Measurements from ENCODE around the gene ENTHD1.
"Not testable (repeated sequence)": the region's sequence is repeated elsewhere in the genome, so short reads cannot be mapped to it uniquely, and the experiment has no call there.

ENTHD1 gene

DNA sequence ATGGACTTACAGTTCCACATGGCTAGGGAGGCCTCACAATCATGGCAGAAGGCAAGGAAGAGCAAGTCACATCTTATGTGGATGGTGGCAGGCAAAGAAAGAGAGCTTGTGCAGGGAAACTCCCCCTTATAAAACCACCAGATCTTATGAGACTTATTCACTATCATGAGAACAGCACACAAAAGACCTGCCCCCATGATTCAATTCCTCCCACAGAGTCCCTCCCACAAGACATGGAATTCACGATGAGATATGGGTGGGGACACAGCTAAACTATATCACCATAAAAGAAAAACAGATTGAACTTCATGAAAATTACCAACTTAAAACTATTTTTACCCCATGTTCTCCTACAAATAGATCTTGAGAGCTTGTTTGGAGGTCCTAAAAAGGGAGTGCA is 19.6 kb downstream of the ENTHD1 start:
- TF ChIP-seq HDGF (IDR thresholded peaks at IDR 0.05; ENCODE audit: borderline replicate concordance) (no peak), ZNF384 (IDR thresholded peaks at IDR 0.05) (no peak), FOXM1 (IDR thresholded peaks at IDR 0.05; ENCODE audit: borderline replicate concordance) (no peak), SUZ12 (IDR thresholded peaks at IDR 0.05) (no peak), ELF4 (IDR thresholded peaks at IDR 0.05) (no peak), ARNT (IDR thresholded peaks at IDR 0.05) (no peak), SP1 (IDR thresholded peaks at IDR 0.05) (no peak), BHLHE40 (IDR thresholded peaks at IDR 0.05; ENCODE audit: borderline replicate concordance) (no peak), FOXA1 (IDR thresholded peaks at IDR 0.05) (no peak), FOXK2 (IDR thresholded peaks at IDR 0.05) (no peak), TARDBP (IDR thresholded peaks at IDR 0.05) (no peak), LEF1 (IDR thresholded peaks at IDR 0.05; ENCODE audit: borderline replicate concordance) (no peak), NFRKB (IDR thresholded peaks at IDR 0.05) (no peak), L3MBTL2 (conservative IDR thresholded peaks at IDR 0.05) (no peak), CTBP1 (IDR thresholded peaks at IDR 0.05; ENCODE audit: borderline replicate concordance) (no peak)
- TF ChIP-seq, protein P1, sequence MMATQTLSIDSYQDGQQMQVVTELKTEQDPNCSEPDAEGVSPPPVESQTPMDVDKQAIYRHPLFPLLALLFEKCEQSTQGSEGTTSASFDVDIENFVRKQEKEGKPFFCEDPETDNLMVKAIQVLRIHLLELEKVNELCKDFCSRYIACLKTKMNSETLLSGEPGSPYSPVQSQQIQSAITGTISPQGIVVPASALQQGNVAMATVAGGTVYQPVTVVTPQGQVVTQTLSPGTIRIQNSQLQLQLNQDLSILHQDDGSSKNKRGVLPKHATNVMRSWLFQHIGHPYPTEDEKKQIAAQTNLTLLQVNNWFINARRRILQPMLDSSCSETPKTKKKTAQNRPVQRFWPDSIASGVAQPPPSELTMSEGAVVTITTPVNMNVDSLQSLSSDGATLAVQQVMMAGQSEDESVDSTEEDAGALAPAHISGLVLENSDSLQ (IDR thresholded peaks at IDR 0.05): no peak
- POLR2A ChIA-PET: no interaction called here
- DNase-seq (ENCODE audit: extremely low spot score): no peak
- CTCF ChIA-PET: no interaction called here

DNA sequence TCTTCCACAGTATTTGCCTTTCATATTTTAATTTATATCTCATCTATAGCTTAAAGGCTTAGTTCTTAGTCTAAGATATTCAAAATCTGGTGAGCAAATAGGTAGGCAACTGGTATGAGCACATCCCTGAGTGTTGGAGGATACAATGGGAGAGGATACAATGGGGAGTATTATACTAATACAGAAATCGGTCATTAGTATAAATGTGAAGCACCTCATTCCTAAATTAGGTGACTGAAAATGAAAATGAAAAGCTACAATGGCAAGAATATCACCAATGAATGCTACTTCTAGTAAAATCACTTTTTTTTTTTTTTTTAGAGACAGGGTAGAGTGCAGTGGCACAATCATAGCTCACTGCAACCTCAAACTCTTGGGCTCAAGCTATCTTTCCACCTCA is 21.0 kb downstream of the ENTHD1 start:
- no peak for DNase-seq (ENCODE audit: extremely low spot score)
- CTCF ChIA-PET: no interaction called here
- POLR2A ChIA-PET: no interaction called here
- TF ChIP-seq TARDBP (IDR thresholded peaks at IDR 0.05) (no peak), FOXA1 (IDR thresholded peaks at IDR 0.05) (no peak)

DNA sequence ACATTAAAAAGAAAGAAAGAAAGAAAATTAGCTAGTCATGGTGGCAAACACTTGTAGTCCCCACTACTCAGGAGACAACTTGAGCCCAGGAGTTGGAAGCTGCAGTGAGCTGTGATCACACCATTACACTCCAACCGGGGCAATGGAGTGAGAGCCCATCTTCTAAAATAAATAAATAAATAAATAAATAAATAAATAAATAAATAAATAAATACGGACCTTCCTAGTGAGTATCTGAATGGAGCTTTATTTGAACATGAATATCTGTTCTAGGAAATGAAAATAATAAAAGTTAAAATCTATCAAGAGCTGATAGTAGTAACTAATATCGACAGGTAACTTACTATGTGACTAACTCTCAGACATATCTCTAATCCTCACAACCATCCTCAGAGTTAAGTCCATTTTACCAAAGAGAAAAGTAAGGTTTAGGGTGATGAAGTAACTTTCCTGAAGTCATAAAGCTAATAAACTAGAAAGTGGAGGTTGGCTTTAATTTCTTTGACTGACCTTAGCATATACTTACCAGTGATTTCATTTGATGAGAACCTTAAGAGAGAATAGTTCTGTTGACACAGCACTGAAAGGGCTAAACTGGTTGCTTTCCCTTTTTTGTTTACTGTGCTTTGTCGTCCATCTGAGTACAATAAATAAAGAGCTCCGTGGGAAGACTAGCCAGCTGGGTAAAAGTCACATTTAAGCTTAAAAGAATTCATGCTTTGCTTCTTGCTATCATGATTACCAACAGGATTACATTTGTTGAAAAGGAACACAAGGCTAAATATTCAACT is 22.4 kb downstream of the ENTHD1 start:
- ChIA-PET POLR2A (no interaction called here), CTCF (no interaction called here)
- no peak for TF ChIP-seq LEF1 (IDR thresholded peaks at IDR 0.05; ENCODE audit: borderline replicate concordance)
- no peak for TF ChIP-seq FOXA1 (IDR thresholded peaks at IDR 0.05)
- TF ChIP-seq ARNT (IDR thresholded peaks at IDR 0.05): no peak
- TF ChIP-seq, protein P1 (IDR thresholded peaks at IDR 0.05): no peak
- no peak for TF ChIP-seq FOXM1 (IDR thresholded peaks at IDR 0.05; ENCODE audit: borderline replicate concordance)
- no peak for TF ChIP-seq HDGF (IDR thresholded peaks at IDR 0.05; ENCODE audit: borderline replicate concordance)
- DNase-seq (ENCODE audit: extremely low spot score): no peak

DNA sequence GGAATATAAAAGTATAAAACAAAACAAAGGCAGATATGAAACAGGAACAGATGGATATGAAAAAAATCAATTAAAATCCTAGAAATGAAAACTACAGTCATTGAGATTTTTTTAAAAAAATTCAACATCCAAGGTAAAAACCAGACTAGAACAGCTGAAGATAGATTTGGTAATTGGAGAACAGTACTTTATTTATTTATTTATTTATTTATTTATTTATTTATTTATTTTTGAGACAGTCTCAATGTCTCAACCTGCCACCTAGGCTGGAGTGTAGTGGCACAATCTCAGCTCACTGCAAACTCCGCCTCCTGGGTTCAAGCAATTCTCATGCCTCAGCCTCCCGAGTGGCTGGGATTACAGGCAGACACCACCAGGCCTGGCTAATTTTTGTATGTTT is 23.8 kb downstream of the ENTHD1 start:
- DNase-seq (ENCODE audit: extremely low spot score); CTCF ChIA-PET; POLR2A ChIA-PET: not testable (repeated sequence)

DNA sequence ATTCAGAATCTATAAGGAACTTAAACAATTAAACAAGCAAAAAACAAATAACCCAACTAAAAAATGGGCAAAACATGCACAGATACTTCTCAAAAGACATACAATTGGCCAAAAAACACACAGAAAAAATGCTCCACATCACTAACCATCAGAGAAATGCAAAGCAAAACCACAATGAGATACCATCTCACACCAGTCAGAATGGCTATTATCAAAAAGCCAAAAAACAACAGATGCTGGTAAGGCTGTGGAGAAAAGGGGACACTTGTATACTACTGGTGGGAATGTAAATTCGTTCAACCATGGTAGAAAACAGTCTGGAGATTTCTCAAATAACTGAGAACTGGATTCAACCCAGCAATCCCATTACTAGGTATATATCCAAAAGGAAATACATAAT is 24.8 kb downstream of the ENTHD1 start:
- DNase-seq (ENCODE audit: extremely low spot score): no peak
- ChIA-PET CTCF (no interaction called here), POLR2A (no interaction called here)
- TF ChIP-seq NFRKB (IDR thresholded peaks at IDR 0.05) (no peak), FOXA1 (IDR thresholded peaks at IDR 0.05) (no peak), ARNT (IDR thresholded peaks at IDR 0.05) (no peak), FOXM1 (IDR thresholded peaks at IDR 0.05; ENCODE audit: borderline replicate concordance) (no peak), ELF4 (IDR thresholded peaks at IDR 0.05) (no peak), HDGF (IDR thresholded peaks at IDR 0.05; ENCODE audit: borderline replicate concordance) (no peak), SUZ12 (IDR thresholded peaks at IDR 0.05) (no peak), SP1 (IDR thresholded peaks at IDR 0.05) (no peak), FOXK2 (IDR thresholded peaks at IDR 0.05) (no peak), ZNF384 (IDR thresholded peaks at IDR 0.05) (no peak), LEF1 (IDR thresholded peaks at IDR 0.05; ENCODE audit: borderline replicate concordance) (no peak), CTBP1 (IDR thresholded peaks at IDR 0.05; ENCODE audit: borderline replicate concordance) (no peak), TARDBP (IDR thresholded peaks at IDR 0.05) (no peak), L3MBTL2 (conservative IDR thresholded peaks at IDR 0.05) (no peak), BHLHE40 (IDR thresholded peaks at IDR 0.05; ENCODE audit: borderline replicate concordance) (no peak)
- TF ChIP-seq, protein P1 (IDR thresholded peaks at IDR 0.05): no peak

DNA sequence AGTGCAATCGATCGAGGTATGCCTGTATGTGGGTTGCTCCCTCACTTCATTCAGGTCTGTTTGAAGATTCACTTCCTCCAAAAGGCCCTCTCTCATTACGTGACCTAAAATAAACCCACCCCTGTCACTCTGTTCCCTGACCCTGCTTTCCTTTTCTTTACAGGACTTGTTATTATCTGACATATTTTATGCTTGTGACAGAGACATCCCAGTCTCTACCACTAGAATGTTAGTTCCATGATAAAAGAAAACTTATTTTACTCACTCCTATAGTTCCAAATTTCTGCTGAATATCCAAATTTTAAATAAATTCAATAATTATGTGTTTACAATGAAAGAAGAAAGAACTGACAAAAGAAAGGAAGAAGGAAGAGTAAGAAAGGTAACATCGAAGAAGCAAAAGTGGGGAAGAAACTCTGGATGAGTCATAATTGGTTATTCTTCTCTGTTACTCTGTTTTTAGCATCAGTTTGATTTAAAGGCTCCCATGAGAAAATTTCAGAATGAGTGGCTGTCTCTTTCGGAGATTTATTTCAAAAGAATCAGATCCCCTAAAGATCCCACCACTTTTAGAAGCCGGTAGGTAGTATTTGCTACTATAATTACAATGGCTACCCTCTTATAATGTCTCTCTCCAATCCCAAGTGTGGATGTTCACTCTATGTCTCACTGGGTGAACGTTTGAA is 33.5 kb downstream of the ENTHD1 start:
- no peak for DNase-seq (ENCODE audit: extremely low spot score)
- no peak for TF ChIP-seq SUZ12 (IDR thresholded peaks at IDR 0.05)
- TF ChIP-seq HDGF (IDR thresholded peaks at IDR 0.05; ENCODE audit: borderline replicate concordance): no peak
- no peak for TF ChIP-seq FOXK2 (IDR thresholded peaks at IDR 0.05)
- no peak for TF ChIP-seq CTBP1 (IDR thresholded peaks at IDR 0.05; ENCODE audit: borderline replicate concordance)
- no peak for TF ChIP-seq NFRKB (IDR thresholded peaks at IDR 0.05)
- POLR2A ChIA-PET: no interaction called here

More for the DNA sequence above, 33.5 kb downstream of the ENTHD1 start:
- CTCF ChIA-PET: interaction anchor here (0.6 kb wide), 1 partner anchor 192 kb away, joined by 3 read pairs; no protein-coding TSS in a partner anchor

Data from HEK293T (cell line).